Naive B cell (primary cell): Measurements from ENCODE around the gene ZNF185. TPM values are rescaled to one million over a fixed set of nuclear protein-coding genes. Genes with fewer than 3 reads are reported as not detected.

Experiments
- ATAC-seq, 2 donors: fragments of 150-1000 bp; cut with Tn5 transposase; 2 replicates each; pipeline ENCODE4 v1.10.0; 2021; ENCODE audit warnings: low read depth in 2 of 2, mild to moderate bottlenecking in 2 of 2, moderate library complexity in 2 of 2
- DNase-seq: peaks from one replicate; pipeline ENCODE4 v3.0.0; 2022
- H3K27ac Mint-ChIP-seq, 6 donors: one replicate each; pipeline ENCODE4 v1.8.0; 2020 to 2022; ENCODE audit warnings: mild to moderate bottlenecking in 6 of 6, mixed read lengths in 6 of 6, moderate library complexity in 5 of 6, inconsistent platforms in 2 of 6
- H3K27me3 Mint-ChIP-seq, 3 donors: one replicate each; pipeline ENCODE4 v1.8.0; 2021 to 2022; ENCODE audit warnings: mixed read lengths in 3 of 3, mild to moderate bottlenecking in 1 of 3
- H3K36me3 Mint-ChIP-seq, 2 donors: one replicate each; pipeline ENCODE4 v1.8.0; 2020 to 2022; ENCODE audit warnings: mixed read lengths in 2 of 2, inconsistent platforms in 1 of 2, mild to moderate bottlenecking in 1 of 2
- H3K4me1 Mint-ChIP-seq, 3 donors: one replicate each; pipeline ENCODE4 v1.8.0; 2020 to 2022; ENCODE audit warnings: mixed read lengths in 3 of 3, inconsistent platforms in 1 of 3, mild to moderate bottlenecking in 1 of 3, moderate library complexity in 1 of 3
- H3K4me3 Mint-ChIP-seq, 8 donors: one replicate each; pipeline ENCODE4 v1.8.0; 2020 to 2022; ENCODE audit warnings: mild to moderate bottlenecking in 8 of 8, mixed read lengths in 8 of 8, moderate library complexity in 8 of 8, inconsistent platforms in 2 of 8
- H3K9me3 Mint-ChIP-seq, 7 donors: one replicate each; pipeline ENCODE4 v1.8.0; 2020 to 2022; ENCODE audit warnings: mixed read lengths in 7 of 7, mild to moderate bottlenecking in 5 of 7, inconsistent platforms in 2 of 7, moderate library complexity in 1 of 7
- polyA plus RNA-seq, 6 donors: library from polyadenylated mRNA; unstranded; fragments of 300-500 nt; fragmentation: Illumina TruSeq; gene quantifications; one replicate each; pipeline ENCODE4 v1.2.3, GENCODE V29; 2021; ENCODE audit warnings: low read depth in 6 of 6

Gene ZNF185
- polyA plus RNA-seq, 6 donors from 2014 or later, result 0.55 to 4.3 (median 2.4) TPM

GRCh38 chrX:152878976-152879755 lies 18.7 kb upstream of the ZNF185 start:
- peaks cover 0 to 4% (median under 1%) of the 10 kb centered on the region in 3 donors for H3K27me3 Mint-ChIP-seq
- no peaks in the 10 kb centered on the region for H3K4me1 Mint-ChIP-seq
- peaks cover 0 to 4% (median 0%) of the 10 kb centered on the region in 7 donors for H3K9me3 Mint-ChIP-seq
- H3K27ac Mint-ChIP-seq, result peak overlapping the region in 1 of 6 donors; percentile 56
- DNase-seq, result no peak
- H3K4me3 Mint-ChIP-seq, result no peak overlapping the region
- ATAC-seq, result no peak
- no peaks in the 10 kb centered on the region for H3K36me3 Mint-ChIP-seq

GRCh38 chrX:152881289-152881688 lies 16.6 kb upstream of the ZNF185 start:
- H3K36me3 Mint-ChIP-seq, result no peaks in the 10 kb centered on the region
- DNase-seq (no peak), ATAC-seq (no peak)
- H3K4me3 Mint-ChIP-seq, result no peak overlapping the region
- H3K27me3 Mint-ChIP-seq, result peaks cover 3 to 8% (median 5%) of the 10 kb centered on the region in 3 donors
- H3K9me3 Mint-ChIP-seq, result peaks cover 0 to 4% (median 0%) of the 10 kb centered on the region in 7 donors
- H3K27ac Mint-ChIP-seq, result no peak overlapping the region
- H3K4me1 Mint-ChIP-seq, result no peaks in the 10 kb centered on the region

- Mint-ChIP-seq H3K27me3 (peaks cover 3 to 18% (median 13%) of the 10 kb centered on the region in 3 donors), H3K9me3 (peaks cover 0 to 4% (median 0%) of the 10 kb centered on the region in 7 donors), H3K4me3 (no peak overlapping the region), H3K27ac (no peak overlapping the region), H3K36me3 (no peaks in the 10 kb centered on the region), H3K4me1 (no peaks in the 10 kb centered on the region)
- DNase-seq, result no peak
- ATAC-seq, result no peak
Observed at GRCh38 chrX:152884171-152884570, 13.7 kb upstream of the ZNF185 start.

GRCh38 chrX:152886716-152887115 lies 11.2 kb upstream of the ZNF185 start:
- Mint-ChIP-seq H3K4me1 (no peaks in the 10 kb centered on the region), H3K36me3 (no peaks in the 10 kb centered on the region), H3K27me3 (peaks cover 14 to 40% (median 38%) of the 10 kb centered on the region in 3 donors), H3K4me3 (no peak overlapping the region), H3K9me3 (peaks cover 0 to 6% (median 0%) of the 10 kb centered on the region in 7 donors), H3K27ac (peak overlapping the region in 1 of 6 donors; percentile 12)
- ATAC-seq, result no peak
- no peak for DNase-seq

GRCh38 chrX:152892499-152892898 lies 5.4 kb upstream of the ZNF185 start:
- no peaks in the 10 kb centered on the region for H3K36me3 Mint-ChIP-seq
- H3K4me1 Mint-ChIP-seq, result peaks cover 0 to 7% (median 0%) of the 10 kb centered on the region in 3 donors
- ATAC-seq (no peak), DNase-seq (no peak)
- H3K27me3 Mint-ChIP-seq, result peaks cover 24 to 58% (median 57%) of the 10 kb centered on the region in 3 donors
- H3K9me3 Mint-ChIP-seq, result peaks cover 0 to 5% (median 0%) of the 10 kb centered on the region in 7 donors
- no peak overlapping the region for H3K27ac Mint-ChIP-seq
- no peak overlapping the region for H3K4me3 Mint-ChIP-seq

GRCh38 chrX:152892999-152893891 lies 4.6 kb upstream of the ZNF185 start:
- Mint-ChIP-seq H3K4me1 (peaks cover 0 to 7% (median 0%) of the 10 kb centered on the region in 3 donors), H3K4me3 (no peak overlapping the region), H3K36me3 (no peaks in the 10 kb centered on the region), H3K27ac (peak overlapping the region in 1 of 6 donors; percentile 17), H3K27me3 (peaks cover 24 to 56% (median 52%) of the 10 kb centered on the region in 3 donors), H3K9me3 (peaks cover 0 to 5% (median 0%) of the 10 kb centered on the region in 7 donors)
- DNase-seq (no peak), ATAC-seq (no peak)

- Mint-ChIP-seq H3K4me3 (no peak overlapping the region), H3K4me1 (peaks cover 0 to 7% (median 0%) of the 10 kb centered on the region in 3 donors), H3K36me3 (no peaks in the 10 kb centered on the region), H3K27me3 (peaks cover 24 to 59% (median 47%) of the 10 kb centered on the region in 3 donors), H3K9me3 (peaks cover 0 to 5% (median 0%) of the 10 kb centered on the region in 7 donors), H3K27ac (no peak overlapping the region)
- ATAC-seq (no peak), DNase-seq (no peak)
Observed at GRCh38 chrX:152893980-152894610, 3.8 kb upstream of the ZNF185 start.

- Mint-ChIP-seq H3K4me3 (no peak overlapping the region), H3K27me3 (peaks cover 24 to 48% (median 43%) of the 10 kb centered on the region in 3 donors), H3K36me3 (no peaks in the 10 kb centered on the region), H3K4me1 (peaks cover 0 to 7% (median 0%) of the 10 kb centered on the region in 3 donors), H3K9me3 (peaks cover 0 to 3% (median 0%) of the 10 kb centered on the region in 7 donors), H3K27ac (no peak overlapping the region)
- ATAC-seq, result no peak
- no peak for DNase-seq
Observed at GRCh38 chrX:152895121-152895520, 2.7 kb upstream of the ZNF185 start.

GRCh38 chrX:152895724-152896420 lies 2.0 kb upstream of the ZNF185 start:
- no peaks in the 10 kb centered on the region for H3K36me3 Mint-ChIP-seq
- ATAC-seq, result no peak
- H3K27ac Mint-ChIP-seq, result no peak overlapping the region
- H3K4me1 Mint-ChIP-seq, result peaks cover 0 to 7% (median 0%) of the 10 kb centered on the region in 3 donors
- H3K27me3 Mint-ChIP-seq, result peaks cover 19 to 41% (median 40%) of the 10 kb centered on the region in 3 donors
- no peak overlapping the region for H3K4me3 Mint-ChIP-seq
- no peak for DNase-seq
- H3K9me3 Mint-ChIP-seq, result peaks cover 0 to 4% (median 0%) of the 10 kb centered on the region in 7 donors

- Mint-ChIP-seq H3K27me3 (peaks cover 13 to 37% (median 35%) of the 10 kb centered on the region in 3 donors), H3K9me3 (peaks cover 0 to 2% (median 0%) of the 10 kb centered on the region in 7 donors), H3K27ac (no peak overlapping the region), H3K4me1 (peaks cover 0 to 7% (median 0%) of the 10 kb centered on the region in 3 donors), H3K4me3 (peak overlapping the region in 4 of 8 donors; percentile 14 to 59 (median 48)), H3K36me3 (no peaks in the 10 kb centered on the region)
- no peak for DNase-seq
- no peak for ATAC-seq
Observed at GRCh38 chrX:152896450-152896849, 1.4 kb upstream of the ZNF185 start.

- Mint-ChIP-seq H3K36me3 (no peaks in the 10 kb centered on the region), H3K9me3 (peaks cover 0 to 2% (median 0%) of the 10 kb centered on the region in 7 donors), H3K4me3 (peak overlapping the region in 2 of 8 donors; percentile 10 to 41), H3K4me1 (peaks cover 0 to 7% (median 0%) of the 10 kb centered on the region in 3 donors), H3K27ac (no peak overlapping the region), H3K27me3 (peaks cover 17 to 50% (median 37%) of the 10 kb centered on the region in 3 donors)
- DNase-seq (no peak), ATAC-seq (no peak)
Observed at GRCh38 chrX:152898442-152898841, 575 bp downstream of the ZNF185 start.

- Mint-ChIP-seq H3K27me3 (peaks cover 17 to 50% (median 37%) of the 10 kb centered on the region in 3 donors), H3K36me3 (no peaks in the 10 kb centered on the region), H3K9me3 (peaks cover 0 to 2% (median 0%) of the 10 kb centered on the region in 7 donors), H3K4me3 (no peak overlapping the region), H3K27ac (no peak overlapping the region), H3K4me1 (peaks cover 0 to 7% (median 0%) of the 10 kb centered on the region in 3 donors)
- no peak for DNase-seq
- no peak for ATAC-seq
Observed at GRCh38 chrX:152899111-152899873, 1.4 kb downstream of the ZNF185 start.
